HCT116 (cell line): ENCODE measurements around the gene SUPT3H. TPM values are rescaled to one million over a fixed set of nuclear protein-coding genes. Genes with fewer than 3 reads are reported as not detected.

ENCODE experiments used
- ATAC-seq: fragments of 200-7000 bp; cut with Tn5 transposase; 2 replicates; pipeline ENCODE4 v1.9.1; 2020; ENCODE audit warnings: mild to moderate bottlenecking, moderate library complexity
- BruUV-seq: library from RNA; stranded (reverse); fragments of 400-500 nt; replicated peaks from 2 replicates; lab custom pipeline; 2021; lab: Mats Ljungman, UMichigan
- CTCF ChIA-PET: fragments of 300-600 bp; sonication (Branson Sonifier 250); formaldehyde crosslinking; loops from one replicate; lab custom pipeline; 2021; ENCODE audit warnings: antibody characterized with exemption; lab: Charles Lee
- POLR2A ChIA-PET: fragments of 300-600, 350-600 bp; sonication (Branson Sonifier 250); formaldehyde crosslinking; loops from one replicate; lab custom pipeline; 2021; ENCODE audit warnings: antibody characterized with exemption; lab: Charles Lee
- RAD21 ChIA-PET, 2 experiments: fragments of 300-600 bp; sonication (Branson Sonifier 250); formaldehyde crosslinking; loops; one replicate each; lab custom pipeline; 2023; ENCODE audit warnings: low total read pairs in 2 of 2; ENCODE audit not compliant: uncharacterized antibody in 2 of 2, unreplicated experiment in 2 of 2, low non-redundant PET in 1 of 2; lab: Charles Lee
- DNase-seq: peaks from one replicate; pipeline ENCODE4 v3.0.0-alpha.2; 2010; ENCODE audit warnings: low read depth, low spot score
- H2AFZ ChIP-seq: fragments of 200-600 bp; shearing (Covaris generic), sonication (generic); 2 replicates; pipeline ENCODE4 v1.6.1; 2017; ENCODE audit warnings: low read depth, mixed run types, mixed read lengths, antibody characterized with exemption, low read length; ENCODE audit not compliant: poor library complexity, severe bottlenecking
- H3K27ac ChIP-seq: 2 replicates; pipeline ENCODE4 v1.5.1; 2012; ENCODE audit warnings: low read depth, low read length
- H3K27me3 ChIP-seq: fragments of 200-600 bp; sonication (generic); 2 replicates; pipeline ENCODE4 v1.6.1; 2016; ENCODE audit warnings: mixed run types, low read length, mixed read lengths; ENCODE audit not compliant: insufficient read depth
- H3K36me3 ChIP-seq, 2 experiments: fragments of 200-500 bp in 1 of 2; fragments of 200-600 bp in 1 of 2; sonication (Bioruptor generic) in 1 of 2; sonication (generic) in 1 of 2; 2 replicates each; pipeline versions ENCODE4 v1.5.1 to v1.6.1; 2014 to 2016; ENCODE audit warnings: low read length in 2 of 2, inconsistent platforms in 1 of 2, mixed read lengths in 1 of 2, mixed run types in 1 of 2; ENCODE audit not compliant: insufficient read depth in 2 of 2, control insufficient read depth in 1 of 2
- H3K4me1 ChIP-seq, 2 experiments: fragments of 200-600 bp in 1 of 2; sonication (generic) in 1 of 2; 2 replicates each; pipeline versions ENCODE4 v1.5.1 to v1.6.1; 2012 to 2017; ENCODE audit warnings: low read length in 2 of 2, inconsistent platforms in 1 of 2, mild to moderate bottlenecking in 1 of 2, mixed read lengths in 1 of 2, mixed run types in 1 of 2, moderate library complexity in 1 of 2; ENCODE audit not compliant: insufficient read depth in 2 of 2, control insufficient read depth in 1 of 2
- H3K4me2 ChIP-seq: fragments of 200-600 bp; sonication (generic); 2 replicates; pipeline ENCODE4 v1.6.1; 2017; ENCODE audit warnings: mixed run types, low read length, mixed read lengths
- H3K4me3 ChIP-seq, 2 experiments: fragments of 200-600 bp in 1 of 2; sonication (generic) in 1 of 2; replicated peaks in 1 of 2; 2 replicates each; pipeline ENCODE4 v1.5.1; 2011 to 2016; ENCODE audit warnings: low read length in 2 of 2, control low read depth in 1 of 2, low read depth in 1 of 2, mild to moderate bottlenecking in 1 of 2, mixed read lengths in 1 of 2, mixed run types in 1 of 2
- H3K79me2 ChIP-seq: fragments of 200-600 bp; sonication (generic); 2 replicates; pipeline ENCODE4 v1.6.1; 2017; ENCODE audit warnings: mild to moderate bottlenecking, mixed run types, low read length, moderate library complexity, mixed read lengths; ENCODE audit not compliant: insufficient read depth
- H3K9ac ChIP-seq: fragments of 200-600 bp; sonication (generic); 2 replicates; pipeline ENCODE4 v1.6.1; 2016; ENCODE audit warnings: low read length, mixed read lengths
- H3K9me2 ChIP-seq: fragments of 200-600 bp; sonication (generic), shearing (Covaris generic); 2 replicates; pipeline ENCODE4 v1.6.1; 2017; ENCODE audit warnings: mixed run types, mild to moderate bottlenecking, moderate library complexity; ENCODE audit not compliant: insufficient read depth
- H3K9me3 ChIP-seq, 2 experiments: fragments of 200-500 bp in 1 of 2; fragments of 200-600 bp in 1 of 2; sonication (Bioruptor generic) in 1 of 2; sonication (generic) in 1 of 2; 2 replicates each; pipeline ENCODE4 v1.6.1; 2014 to 2017; ENCODE audit warnings: low read length in 2 of 2, mixed read lengths in 2 of 2, inconsistent platforms in 1 of 2, low read depth in 1 of 2, mild to moderate bottlenecking in 1 of 2, mixed run types in 1 of 2, moderate library complexity in 1 of 2; ENCODE audit not compliant: control insufficient read depth in 1 of 2, insufficient read depth in 1 of 2
- H4K20me1 ChIP-seq: fragments of 200-600 bp; sonication (generic), shearing (Covaris generic); 2 replicates; pipeline ENCODE4 v1.6.1; 2017; ENCODE audit warnings: mixed run types, mild to moderate bottlenecking, moderate library complexity; ENCODE audit not compliant: insufficient read depth
- CBX3 ChIP-seq: IDR thresholded peaks from 2 replicates; pipeline ENCODE4 v1.6.1; 2012; ENCODE audit warnings: low read depth
- CEBPB ChIP-seq: IDR thresholded peaks from 2 replicates; pipeline ENCODE4 v1.6.1; 2012; ENCODE audit warnings: low read depth
- EGR1 ChIP-seq: IDR thresholded peaks from 2 replicates; pipeline ENCODE4 v1.6.1; 2012; ENCODE audit warnings: low read depth
- ELF1 ChIP-seq: IDR thresholded peaks from 2 replicates; pipeline ENCODE4 v1.6.1; 2012; ENCODE audit warnings: low read depth, borderline replicate concordance
- EZH2 ChIP-seq: fragments of 200-600 bp; sonication (generic); IDR thresholded peaks from 2 replicates; pipeline ENCODE4 v1.6.1; 2017; ENCODE audit warnings: antibody characterized with exemption, mixed run types
- EZH2phosphoT487 ChIP-seq: fragments of 200-600 bp; IDR thresholded peaks from 2 replicates; pipeline ENCODE4 v1.6.1; 2018; ENCODE audit warnings: antibody characterized with exemption, borderline replicate concordance
- FOSL1 ChIP-seq: IDR thresholded peaks from 2 replicates; pipeline ENCODE4 v1.6.1; 2012; ENCODE audit warnings: low read depth
- JUND ChIP-seq: IDR thresholded peaks from 2 replicates; pipeline ENCODE4 v1.6.1; 2012
- POLR2A ChIP-seq: IDR thresholded peaks from 2 replicates; pipeline ENCODE4 v1.7.0; 2011; ENCODE audit warnings: borderline replicate concordance; ENCODE audit not compliant: insufficient read depth, insufficient read length; ENCODE audit errors: extremely low read depth
- RAD21 ChIP-seq: IDR thresholded peaks from 2 replicates; pipeline ENCODE4 v1.6.1; 2012; ENCODE audit warnings: low read depth, mild to moderate bottlenecking
- REST ChIP-seq: IDR thresholded peaks from 2 replicates; pipeline ENCODE4 v1.6.1; 2012; ENCODE audit warnings: low read depth
- SIN3A ChIP-seq: IDR thresholded peaks from 2 replicates; pipeline ENCODE4 v1.6.1; 2012; ENCODE audit warnings: low read depth
- SP1 ChIP-seq: IDR thresholded peaks from 2 replicates; pipeline ENCODE4 v1.6.1; 2012; ENCODE audit warnings: low read depth
- TCF7L2 ChIP-seq: IDR thresholded peaks from 2 replicates; pipeline ENCODE4 v1.7.0; 2011; ENCODE audit warnings: borderline replicate concordance, inconsistent platforms; ENCODE audit not compliant: insufficient read depth, insufficient read length; ENCODE audit errors: extremely low read depth
- YY1 ChIP-seq: IDR thresholded peaks from 2 replicates; pipeline ENCODE4 v1.6.1; 2011; ENCODE audit warnings: low read length, low read depth, moderate library complexity, mild to moderate bottlenecking; ENCODE audit not compliant: insufficient replicate concordance; ENCODE audit errors: extremely low read depth
- ZFX ChIP-seq: fragments of 450-650 bp; IDR thresholded peaks from 2 replicates; pipeline ENCODE4 v1.6.1; 2017
- ZNF274 ChIP-seq: fragments of 200-500 bp; sonication (Bioruptor generic); IDR thresholded peaks from 2 replicates; pipeline ENCODE4 v1.6.1; 2014; ENCODE audit warnings: mild to moderate bottlenecking, low read depth, low read length, inconsistent platforms
- intact Hi-C: fragments of 100-400 bp; cut with micrococcal nuclease; formaldehyde crosslinking; loops from 2 replicates; pipeline ENCODE4 v1.10.0; 2022
- total RNA-seq: library from RNA; stranded (reverse); gene quantifications from one replicate; pipeline ENCODE4 v1.2.1, GENCODE V29; 2021; ENCODE audit not compliant: unreplicated experiment
- TF ChIP-seq, protein P1 (sequence below): IDR thresholded peaks from 2 replicates; pipeline ENCODE4 v1.6.1; 2011; ENCODE audit warnings: mild to moderate bottlenecking, low read length, moderate library complexity; ENCODE audit not compliant: insufficient replicate concordance; ENCODE audit errors: extremely low read depth
- TF ChIP-seq, protein P2 (sequence below), 3 experiments: fragments of 200-600 bp in 1 of 3; sonication (generic) in 1 of 3; IDR thresholded peaks in 2 of 3; conservative IDR thresholded peaks in 1 of 3; 2 replicates each; pipeline ENCODE4 v1.5.1; 2012 to 2017; ENCODE audit warnings: low read depth in 2 of 3, low read length in 2 of 3, antibody characterized with exemption in 1 of 3, borderline replicate concordance in 1 of 3, control low read depth in 1 of 3, mild to moderate bottlenecking in 1 of 3, mixed read lengths in 1 of 3, mixed run types in 1 of 3, moderate library complexity in 1 of 3; ENCODE audit not compliant: insufficient read depth in 1 of 3
- TF ChIP-seq, protein P3 (sequence below): IDR thresholded peaks from 2 replicates; pipeline ENCODE4 v1.6.1; 2012

Gene SUPT3H
- total RNA-seq, 1 experiment from 2014 or later = 7.4 TPM

- ChIA-PET POLR2A (no interaction called here), CTCF (no interaction called here), RAD21 (no interaction called here)
- Histone ChIP-seq H3K4me1 (no peaks in the 10 kb centered on the region), H4K20me1 (no peaks in the 10 kb centered on the region), H3K27ac (no peak overlapping the region), H3K36me3 (no peaks in the 10 kb centered on the region), H3K79me2 (no peaks in the 10 kb centered on the region), H3K27me3 (no peaks in the 10 kb centered on the region), H3K4me3 (no peak overlapping the region), H3K9me3 (no peaks in the 10 kb centered on the region), H3K9me2 (no peaks in the 10 kb centered on the region), H2AFZ (no peak overlapping the region), H3K4me2 (no peak overlapping the region), H3K9ac (no peak overlapping the region)
- DNase-seq (no peak), ATAC-seq (no peak)
- BruUV-seq = no TSS peak
- TF ChIP-seq ZNF274 (no peak), RAD21 (no peak), JUND (no peak), FOSL1 (no peak), ELF1 (no peak), REST (no peak), YY1 (no peak), SIN3A (no peak), ZFX (no peak), TCF7L2 (no peak), SP1 (no peak), CEBPB (no peak), CBX3 (no peak), EZH2phosphoT487 (no peak), POLR2A (no peak), EGR1 (no peak), EZH2 (no peak)
- TF ChIP-seq, protein P1, sequence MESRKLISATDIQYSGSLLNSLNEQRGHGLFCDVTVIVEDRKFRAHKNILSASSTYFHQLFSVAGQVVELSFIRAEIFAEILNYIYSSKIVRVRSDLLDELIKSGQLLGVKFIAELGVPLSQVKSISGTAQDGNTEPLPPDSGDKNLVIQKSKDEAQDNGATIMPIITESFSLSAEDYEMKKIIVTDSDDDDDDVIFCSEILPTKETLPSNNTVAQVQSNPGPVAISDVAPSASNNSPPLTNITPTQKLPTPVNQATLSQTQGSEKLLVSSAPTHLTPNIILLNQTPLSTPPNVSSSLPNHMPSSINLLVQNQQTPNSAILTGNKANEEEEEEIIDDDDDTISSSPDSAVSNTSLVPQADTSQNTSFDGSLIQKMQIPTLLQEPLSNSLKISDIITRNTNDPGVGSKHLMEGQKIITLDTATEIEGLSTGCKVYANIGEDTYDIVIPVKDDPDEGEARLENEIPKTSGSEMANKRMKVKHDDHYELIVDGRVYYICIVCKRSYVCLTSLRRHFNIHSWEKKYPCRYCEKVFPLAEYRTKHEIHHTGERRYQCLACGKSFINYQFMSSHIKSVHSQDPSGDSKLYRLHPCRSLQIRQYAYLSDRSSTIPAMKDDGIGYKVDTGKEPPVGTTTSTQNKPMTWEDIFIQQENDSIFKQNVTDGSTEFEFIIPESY = no peak
- TF ChIP-seq, protein P2, sequence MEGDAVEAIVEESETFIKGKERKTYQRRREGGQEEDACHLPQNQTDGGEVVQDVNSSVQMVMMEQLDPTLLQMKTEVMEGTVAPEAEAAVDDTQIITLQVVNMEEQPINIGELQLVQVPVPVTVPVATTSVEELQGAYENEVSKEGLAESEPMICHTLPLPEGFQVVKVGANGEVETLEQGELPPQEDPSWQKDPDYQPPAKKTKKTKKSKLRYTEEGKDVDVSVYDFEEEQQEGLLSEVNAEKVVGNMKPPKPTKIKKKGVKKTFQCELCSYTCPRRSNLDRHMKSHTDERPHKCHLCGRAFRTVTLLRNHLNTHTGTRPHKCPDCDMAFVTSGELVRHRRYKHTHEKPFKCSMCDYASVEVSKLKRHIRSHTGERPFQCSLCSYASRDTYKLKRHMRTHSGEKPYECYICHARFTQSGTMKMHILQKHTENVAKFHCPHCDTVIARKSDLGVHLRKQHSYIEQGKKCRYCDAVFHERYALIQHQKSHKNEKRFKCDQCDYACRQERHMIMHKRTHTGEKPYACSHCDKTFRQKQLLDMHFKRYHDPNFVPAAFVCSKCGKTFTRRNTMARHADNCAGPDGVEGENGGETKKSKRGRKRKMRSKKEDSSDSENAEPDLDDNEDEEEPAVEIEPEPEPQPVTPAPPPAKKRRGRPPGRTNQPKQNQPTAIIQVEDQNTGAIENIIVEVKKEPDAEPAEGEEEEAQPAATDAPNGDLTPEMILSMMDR (IDR thresholded peaks at IDR 0.05 in 2 of 3, conservative IDR thresholded peaks at IDR 0.05 in 1 of 3; ENCODE audit: borderline replicate concordance in 1 of 3, insufficient read depth in 1 of 3, low read depth in 2 of 3, low read length in 2 of 3) = no peak
- TF ChIP-seq, protein P3, sequence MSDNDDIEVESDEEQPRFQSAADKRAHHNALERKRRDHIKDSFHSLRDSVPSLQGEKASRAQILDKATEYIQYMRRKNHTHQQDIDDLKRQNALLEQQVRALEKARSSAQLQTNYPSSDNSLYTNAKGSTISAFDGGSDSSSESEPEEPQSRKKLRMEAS = no peak
- intact Hi-C loops = no loop called here
These were observed 566.3 kb downstream of the SUPT3H start for GRCh38 chr6:44811456-44811855.
